Liver (tissue), 3 donors: ENCODE measurements around the gene C1QL4.

ENCODE experiments used
- CTCF ChIP-seq: fragments of 150-350 bp; IDR thresholded peaks from 2 replicates; pipeline ENCODE4 v1.5.1; 2017; ENCODE audit warnings: improper control_type of control experiment, low read depth, low read length; ENCODE audit not compliant: missing input control
- EGR1 ChIP-seq, 2 donors: IDR thresholded peaks; 2 replicates each; pipeline ENCODE4 v1.6.1; 2016 to 2018; ENCODE audit warnings: antibody characterized with exemption in 2 of 2, low read depth in 2 of 2
- GABPA ChIP-seq, 2 donors: IDR thresholded peaks in 1 of 2; conservative IDR thresholded peaks in 1 of 2; 2 replicates each; pipeline ENCODE4 v1.6.1; 2016; ENCODE audit warnings: antibody characterized with exemption in 2 of 2, mild to moderate bottlenecking in 1 of 2, moderate library complexity in 1 of 2
- HNF4G ChIP-seq: IDR thresholded peaks from 2 replicates; pipeline ENCODE4 v1.6.1; 2016; ENCODE audit warnings: antibody characterized with exemption
- JUND ChIP-seq, 2 donors: IDR thresholded peaks; 2 replicates each; pipeline ENCODE4 v1.6.1; 2016; ENCODE audit warnings: antibody characterized with exemption in 2 of 2
- MAX ChIP-seq: IDR thresholded peaks from 2 replicates; pipeline ENCODE4 v1.6.1; 2016; ENCODE audit warnings: antibody characterized with exemption
- RAD21 ChIP-seq, 2 donors: IDR thresholded peaks; 2 replicates each; pipeline ENCODE4 v1.6.1; 2016; ENCODE audit warnings: antibody characterized with exemption in 2 of 2, mild to moderate bottlenecking in 2 of 2
- REST ChIP-seq: IDR thresholded peaks from 2 replicates; pipeline ENCODE4 v1.6.1; 2016; ENCODE audit warnings: antibody characterized with exemption, mild to moderate bottlenecking
- SP1 ChIP-seq: IDR thresholded peaks from 2 replicates; pipeline ENCODE4 v1.6.1; 2018; ENCODE audit warnings: antibody characterized with exemption, mild to moderate bottlenecking
- YY1 ChIP-seq: IDR thresholded peaks from 2 replicates; pipeline ENCODE4 v1.6.1; 2016; ENCODE audit warnings: antibody characterized with exemption, mild to moderate bottlenecking
- ZBTB33 ChIP-seq: IDR thresholded peaks from 2 replicates; pipeline ENCODE4 v1.6.1; 2016; ENCODE audit warnings: antibody characterized with exemption
- donor health status: healthy.
- donor health status: healthy.

- no peak for TF ChIP-seq REST
- no peak for TF ChIP-seq CTCF
- no peak for TF ChIP-seq MAX
- TF ChIP-seq EGR1 (IDR thresholded peaks at IDR 0.05; ENCODE audit: low read depth in 2 of 2) = no peak
- no peak for TF ChIP-seq RAD21 (IDR thresholded peaks at IDR 0.05)
- TF ChIP-seq JUND (IDR thresholded peaks at IDR 0.05) = no peak
- TF ChIP-seq SP1 = no peak
- TF ChIP-seq YY1 = no peak
- TF ChIP-seq ZBTB33 = no peak
- TF ChIP-seq GABPA (IDR thresholded peaks at IDR 0.05 in 1 of 2, conservative IDR thresholded peaks at IDR 0.05 in 1 of 2) = no peak
- no peak for TF ChIP-seq HNF4G
Observed at GRCh38 chr12:49323524-49324097, 13.4 kb downstream of the C1QL4 start.
